ENCODE results near the gene DHX8. TPM values are rescaled to one million over a fixed set of nuclear protein-coding genes. Genes with fewer than 3 reads are reported as not detected.

Gene DHX8
- total RNA-seq, 4 donors from 2014 or later = 31.7 to 35.1 (median 33.4) TPM

- no peak for DNase-seq (ENCODE audit: extremely low spot score)
- no peaks in the 10 kb centered on the region for H3K27me3 ChIP-seq
- no peak for TF ChIP-seq EP300 (IDR thresholded peaks at IDR 0.05)
- no peak for TF ChIP-seq CTCF (IDR thresholded peaks at IDR 0.05)
- no peak for TF ChIP-seq POLR2A (IDR thresholded peaks at IDR 0.05; ENCODE audit: low read depth)
- TF ChIP-seq POLR2AphosphoS5 (IDR thresholded peaks at IDR 0.05) = no peak
- H3K4me1 ChIP-seq = peaks cover 4 to 8% (median 6%) of the 10 kb centered on the region in 4 donors
- intact Hi-C loops (cut with DNase I) = no loop called here
- H3K9me3 ChIP-seq = no peaks in the 10 kb centered on the region
- peaks cover 0 to 8% (median 0%) of the 10 kb centered on the region in 4 donors for H3K36me3 ChIP-seq
- no peak overlapping the region for H3K27ac ChIP-seq (replicated peaks in 1 of 4)
- 69% methylated on average over 6 of the region's 6 CpGs for WGBS
- H3K4me3 ChIP-seq = no peak overlapping the region
Measured at GRCh38 chr17:43536236-43536992, 52.6 kb downstream of the DHX8 start.

GRCh38 chr17:43540821-43541674 is 57.3 kb downstream of the DHX8 start:
- no peak overlapping the region for H3K4me3 ChIP-seq
- peaks cover 0 to 39% (median 5%) of the 10 kb centered on the region in 4 donors for H3K27me3 ChIP-seq
- 66% methylated on average over 11 of the region's 11 CpGs for WGBS
- DNase-seq (ENCODE audit: extremely low spot score) = no peak
- no peaks in the 10 kb centered on the region for H3K9me3 ChIP-seq
- peaks cover 17 to 25% (median 21%) of the 10 kb centered on the region in 4 donors for H3K4me1 ChIP-seq
- intact Hi-C loops (cut with DNase I) = no loop called here
- TF ChIP-seq CTCF (IDR thresholded peaks at IDR 0.05) (no peak), POLR2A (IDR thresholded peaks at IDR 0.05; ENCODE audit: low read depth) (no peak), EP300 (IDR thresholded peaks at IDR 0.05) (no peak), POLR2AphosphoS5 (IDR thresholded peaks at IDR 0.05) (no peak)
- H3K27ac ChIP-seq (replicated peaks in 1 of 4) = no peak overlapping the region
- peaks cover 0 to 8% (median 0%) of the 10 kb centered on the region in 4 donors for H3K36me3 ChIP-seq

GRCh38 chr17:43542859-43543258 is 59.1 kb downstream of the DHX8 start:
- no peaks in the 10 kb centered on the region for H3K9me3 ChIP-seq
- no peak overlapping the region for H3K4me3 ChIP-seq
- no peaks in the 10 kb centered on the region for H3K36me3 ChIP-seq
- no peak for DNase-seq (ENCODE audit: extremely low spot score)
- 68% methylated on average over 3 of the region's 8 CpGs for WGBS
- H3K4me1 ChIP-seq = peaks cover 27 to 39% (median 31%) of the 10 kb centered on the region in 4 donors
- H3K27me3 ChIP-seq = peaks cover 0 to 57% (median 9%) of the 10 kb centered on the region in 4 donors
- TF ChIP-seq CTCF (IDR thresholded peaks at IDR 0.05) (no peak), POLR2AphosphoS5 (IDR thresholded peaks at IDR 0.05) (no peak), POLR2A (IDR thresholded peaks at IDR 0.05; ENCODE audit: low read depth) (no peak), EP300 (IDR thresholded peaks at IDR 0.05) (no peak)
- intact Hi-C loops (cut with DNase I) = no loop called here
- H3K27ac ChIP-seq (replicated peaks in 1 of 4) = no peak overlapping the region

GRCh38 chr17:43543300-43543699 is 59.5 kb downstream of the DHX8 start:
- H3K27ac ChIP-seq (replicated peaks in 1 of 4) = no peak overlapping the region
- no peaks in the 10 kb centered on the region for H3K9me3 ChIP-seq
- H3K4me1 ChIP-seq = peaks cover 27 to 39% (median 31%) of the 10 kb centered on the region in 4 donors
- no peak for DNase-seq (ENCODE audit: extremely low spot score)
- no peak for TF ChIP-seq CTCF (IDR thresholded peaks at IDR 0.05)
- no peak for TF ChIP-seq POLR2A (IDR thresholded peaks at IDR 0.05; ENCODE audit: low read depth)
- no peak for TF ChIP-seq EP300 (IDR thresholded peaks at IDR 0.05)
- no peak for TF ChIP-seq POLR2AphosphoS5 (IDR thresholded peaks at IDR 0.05)
- intact Hi-C loops (cut with DNase I) = no loop called here
- WGBS = 73% methylated on average over 3 of the region's 4 CpGs
- H3K27me3 ChIP-seq = peaks cover 0 to 61% (median 9%) of the 10 kb centered on the region in 4 donors
- no peaks in the 10 kb centered on the region for H3K36me3 ChIP-seq
- H3K4me3 ChIP-seq = no peak overlapping the region

Measured in esophagus muscularis mucosa (tissue), 4 donors.